Lung (tissue), 12 donors: ENCODE measurements around the gene CHL1. TPM values are rescaled to one million over a fixed set of nuclear protein-coding genes. Genes with fewer than 3 reads are reported as not detected.

Experiments used
- ATAC-seq: fragments of 200-7000 bp; cut with Tn5 transposase; one replicate; pipeline ENCODE4 v1.9.1; 2020; ENCODE audit warnings: moderate number of reproducible peaks; ENCODE audit not compliant: insufficient read depth, low FRiP score
- DNase-seq, 3 donors: peaks; one replicate each; pipeline ENCODE4 v3.0.0-alpha.2; 2013 to 2017
- H3K27ac ChIP-seq, 2 donors: one replicate each; pipeline ENCODE4 v1.5.1; 2013; ENCODE audit warnings: mild to moderate bottlenecking in 2 of 2, moderate library complexity in 2 of 2, control low read depth in 1 of 2, inconsistent platforms in 1 of 2, low read depth in 1 of 2, low read length in 1 of 2
- H3K27me3 ChIP-seq, 3 donors: one replicate each; pipeline ENCODE4 v1.5.1; 2013; ENCODE audit warnings: low read length in 2 of 3; ENCODE audit not compliant: control insufficient read depth in 3 of 3, insufficient read depth in 3 of 3
- H3K36me3 ChIP-seq, 4 donors: one replicate each; pipeline ENCODE4 v1.5.1; 2013; ENCODE audit warnings: low read length in 4 of 4, mild to moderate bottlenecking in 1 of 4, moderate library complexity in 1 of 4; ENCODE audit not compliant: control insufficient read depth in 4 of 4, insufficient read depth in 4 of 4
- H3K4me1 ChIP-seq, 5 donors: one replicate each; pipeline ENCODE4 v1.5.1; 2013; ENCODE audit warnings: low read length in 5 of 5, mild to moderate bottlenecking in 2 of 5, moderate library complexity in 1 of 5; ENCODE audit not compliant: control insufficient read depth in 5 of 5, insufficient read depth in 5 of 5
- H3K4me3 ChIP-seq: one replicate; pipeline ENCODE4 v1.5.1; 2013; ENCODE audit warnings: mild to moderate bottlenecking, control low read depth, moderate library complexity
- H3K9ac ChIP-seq, 2 donors: one replicate each; pipeline ENCODE4 v1.5.1; 2013; ENCODE audit warnings: low read length in 2 of 2, control low read depth in 1 of 2; ENCODE audit not compliant: insufficient read depth in 1 of 2
- H3K9me3 ChIP-seq, 4 donors: one replicate each; pipeline ENCODE4 v1.5.1; 2013; ENCODE audit warnings: low read length in 3 of 4, mild to moderate bottlenecking in 1 of 4, moderate library complexity in 1 of 4; ENCODE audit not compliant: control insufficient read depth in 4 of 4, insufficient read depth in 3 of 4
- CTCF ChIP-seq: IDR thresholded peaks from 2 replicates; pipeline ENCODE4 v1.5.1; 2012; ENCODE audit warnings: mild to moderate bottlenecking; ENCODE audit errors: control extremely low read depth, extremely low read depth
- WGBS, 2 donors: extraction: QIAGEN DNeasy Blood & Tissue Kit; methylation state at CpG; one replicate each; pipeline ENCODE4 v1.1.7; 2013; 5-methylcytosine and 5-hydroxymethylcytosine counted together
- polyA plus RNA-seq, 2 donors: library from polyadenylated mRNA; stranded (reverse); fragments of 200-250 nt; gene quantifications; one replicate each; pipeline ENCODE4 v1.2.1, GENCODE V29; 2013
- total RNA-seq, 2 donors: library from RNA; depleted of rRNA in 1 of 2; stranded (reverse); fragments of >200 nt in 1 of 2; gene quantifications; one replicate each; pipeline ENCODE4 v1.2.1, GENCODE V29; 2014 to 2021
- donor health status: control.
- donor health status: control.
- donor health status: Bipolar disorder and iron deficiency.
- donor health status: healthy.
- donor health status: DM: yes; HTN: yes; CAD: no.

The CHL1 gene
- total and polyA plus RNA-seq, 4 donors = 1.1 to 11.5 (median 8.1) TPM

GRCh38 chr3:199835-200234 lies 3.3 kb downstream of the CHL1 start:
- peaks cover 0 to 17% (median 6%) of the 10 kb centered on the region in 5 donors for H3K4me1 ChIP-seq
- peaks cover 0 to 44% (median 41%) of the 10 kb centered on the region in 3 donors for H3K27me3 ChIP-seq
- no peak overlapping the region for H3K27ac ChIP-seq
- TF ChIP-seq CTCF = no peak
- WGBS, 2 donors = 93 to 96% methylated on average over 2 of the region's 2 CpGs
- no peak overlapping the region for H3K4me3 ChIP-seq
- DNase-seq = no peak
- H3K9me3 ChIP-seq = peaks cover 0 to 3% (median 0%) of the 10 kb centered on the region in 4 donors
- no peak overlapping the region for H3K9ac ChIP-seq
- H3K36me3 ChIP-seq = no peaks in the 10 kb centered on the region
- ATAC-seq = no peak

GRCh38 chr3:200758-201325 lies 4.3 kb downstream of the CHL1 start:
- 67 to 80% methylated on average over 4 of the region's 4 CpGs for WGBS, 2 donors
- no peak for ATAC-seq
- no peak for DNase-seq

GRCh38 chr3:204102-204501 lies 7.5 kb downstream of the CHL1 start:
- TF ChIP-seq CTCF = no peak
- H3K4me1 ChIP-seq = no peaks in the 10 kb centered on the region
- H3K27ac ChIP-seq = no peak overlapping the region
- DNase-seq (no peak), ATAC-seq (no peak)
- H3K9me3 ChIP-seq = no peaks in the 10 kb centered on the region
- 78 to 86% methylated on average over 2 of the region's 2 CpGs for WGBS, 2 donors
- peaks cover 0 to 18% (median 17%) of the 10 kb centered on the region in 3 donors for H3K27me3 ChIP-seq
- H3K4me3 ChIP-seq = no peak overlapping the region
- H3K36me3 ChIP-seq = no peaks in the 10 kb centered on the region
- H3K9ac ChIP-seq = no peak overlapping the region

More at GRCh38 chr3:200758-201325, 4.3 kb downstream of the CHL1 start:
- H3K27me3 ChIP-seq = peaks cover 0 to 34% (median 32%) of the 10 kb centered on the region in 3 donors
- H3K36me3 ChIP-seq = no peaks in the 10 kb centered on the region
- no peak for TF ChIP-seq CTCF
- peaks cover 0 to 17% (median 6%) of the 10 kb centered on the region in 5 donors for H3K4me1 ChIP-seq
- peaks cover 0 to 3% (median 0%) of the 10 kb centered on the region in 4 donors for H3K9me3 ChIP-seq
- H3K9ac ChIP-seq = no peak overlapping the region
- no peak overlapping the region for H3K4me3 ChIP-seq
- H3K27ac ChIP-seq = no peak overlapping the region

- Histone ChIP-seq H3K9me3 (no peaks in the 10 kb centered on the region), H3K27ac (no peak overlapping the region), H3K4me3 (no peak overlapping the region), H3K4me1 (no peaks in the 10 kb centered on the region), H3K27me3 (peaks cover 0 to 8% (median 0%) of the 10 kb centered on the region in 3 donors), H3K9ac (no peak overlapping the region), H3K36me3 (no peaks in the 10 kb centered on the region)
- DNase-seq (no peak), ATAC-seq (no peak)
- TF ChIP-seq CTCF = no peak
These were observed 11.4 kb downstream of the CHL1 start for GRCh38 chr3:207973-208372.
